ENCODE data around the gene RYR1. TPM values are rescaled to one million over a fixed set of nuclear protein-coding genes. Genes with fewer than 3 reads are reported as not detected.

RYR1 gene
- total and polyA plus RNA-seq, 10 of the 15 experiments (the other 5 are each of a cell fraction or from before 2014, with no cell fraction given): under 0.01 to 0.32 (median 0.07) TPM; not detected in 1

- Histone ChIP-seq H3K27ac (ENCODE audit: control insufficient read depth, insufficient read depth) (no peak overlapping the region), H3K79me2 (ENCODE audit: control insufficient read depth, insufficient read depth, low read length) (no peaks in the 10 kb centered on the region), H3K4me1 (ENCODE audit: control insufficient read depth, insufficient read depth, low read length) (peaks cover 12% of the 10 kb centered on the region), H4K20me1 (ENCODE audit: control insufficient read depth, insufficient read depth) (no peaks in the 10 kb centered on the region; the same call in 1 of the 2 replicates), H3K9me3 (replicated peaks; ENCODE audit: control insufficient read depth, insufficient read depth, low read length) (no peaks in the 10 kb centered on the region), H3K27me3 (replicated peaks in 1 of 2; ENCODE audit: control insufficient read depth in 2 of 2, insufficient read depth in 2 of 2, low read length in 1 of 2) (peaks cover 0 to under 1% of the 10 kb centered on the region in 2 experiments; a peak in 1 of 4 replicates), H3K4me3 (no peak overlapping the region), H3K9ac (ENCODE audit: control insufficient read depth, insufficient read depth, low read length) (no peak overlapping the region), H3K4me2 (ENCODE audit: control insufficient read depth, insufficient read depth) (peak overlapping the region; percentile 30; the same call in 1 of the 2 replicates), H2AFZ (ENCODE audit: control insufficient read depth, low read depth, low read length) (no peak overlapping the region), H3K36me3 (ENCODE audit: control insufficient read depth in 2 of 2, insufficient read depth in 2 of 2, low read length in 1 of 2) (no peaks in the 10 kb centered on the region; a peak in 2 of 4 replicates)
- in situ Hi-C loops (cut with MboI): no loop called here
- no peak for ATAC-seq
- RAD21 ChIA-PET (ENCODE audit: unreplicated experiment): interaction anchor here (1.8 kb wide), 1 partner anchor 14 kb away, joined by 6 read pairs; the partner anchor contains the start of gene FAM98C
- CTCF ChIA-PET: interaction anchor here (1.0 to 2.4 kb wide), 2 partner anchors 13 to 14 kb away, joined by 3 to 14 read pairs; partner anchors contain the start of gene FAM98C
- POLR2A ChIA-PET: interaction anchor here (0.6 to 1.0 kb wide), 2 partner anchors 14 to 162 kb away, joined by 3 to 4 read pairs; partner anchors contain the start of gene FAM98C
- WGBS (ENCODE audit: insufficient coverage, insufficient replicate concordance, low lambda C conversion rate, missing lambda C conversion rate): 9% methylated on average over 19 of the region's 28 CpGs
- SMC1A ChIA-PET (ENCODE audit: uncharacterized antibody, unreplicated experiment): interaction anchor here (2.2 kb wide), 1 partner anchor 14 kb away, joined by 6 read pairs; the partner anchor contains the start of gene FAM98C
- TF ChIP-seq EP300 (IDR thresholded peaks at IDR 0.05; ENCODE audit: borderline replicate concordance in 1 of 2, control insufficient read depth in 1 of 2, low read depth in 2 of 2, low read length in 2 of 2) (no peak), BHLHE40 (IDR thresholded peaks at IDR 0.05; ENCODE audit: borderline replicate concordance in 1 of 2, low read depth in 2 of 2, low read length in 1 of 2) (peak in 1 of 2 experiments; percentile 61; a peak in 2 of 4 replicates), RAD51 (IDR thresholded peaks at IDR 0.05) (peak; percentile 73)
- TF ChIP-seq, protein P1, sequence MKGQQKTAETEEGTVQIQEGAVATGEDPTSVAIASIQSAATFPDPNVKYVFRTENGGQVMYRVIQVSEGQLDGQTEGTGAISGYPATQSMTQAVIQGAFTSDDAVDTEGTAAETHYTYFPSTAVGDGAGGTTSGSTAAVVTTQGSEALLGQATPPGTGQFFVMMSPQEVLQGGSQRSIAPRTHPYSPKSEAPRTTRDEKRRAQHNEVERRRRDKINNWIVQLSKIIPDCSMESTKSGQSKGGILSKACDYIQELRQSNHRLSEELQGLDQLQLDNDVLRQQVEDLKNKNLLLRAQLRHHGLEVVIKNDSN (IDR thresholded peaks at IDR 0.05; ENCODE audit: borderline replicate concordance, extremely low read length, insufficient read depth, low read depth, low read length): peak; percentile 66
- DNase-seq (ENCODE audit: low read depth, low spot score): no peak
- intact Hi-C loops (cut with micrococcal nuclease; ENCODE audit: unreplicated experiment): loop anchor here (5.0 kb wide), 1 partner anchor 157 kb away; no protein-coding TSS in a partner anchor
- no peak for FAIRE-seq
- BruUV-seq (replicated peaks): no TSS peak
These were observed 44.2 kb upstream of the RYR1 start for GRCh38 chr19:38389101-38389925.
